Right lung (tissue), 5 donors: ENCODE measurements around the gene TCF25. TPM values are rescaled to one million over a fixed set of nuclear protein-coding genes. Genes with fewer than 3 reads are reported as not detected.
A peak's percentile ranks its signal among the peaks of the same experiment; 100 is the strongest.

Experiments
- DNase-seq, 2 donors: peaks; one replicate each; pipeline ENCODE4 v3.0.0-alpha.2; 2013
- polyA plus RNA-seq, 5 donors: library from polyadenylated mRNA; unstranded; fragments of 120-200 nt; gene quantifications; one replicate each; pipeline versions ENCODE4 v1.2.1 to v1.2.3, GENCODE V29; 2013; ENCODE audit warnings: inconsistent platforms in 1 of 5, low replicate concordance in 1 of 5; ENCODE audit not compliant: insufficient read length in 5 of 5, insufficient read depth in 1 of 5

Gene TCF25
- polyA plus RNA-seq, 5 donors = 126 to 162 (median 151) TPM

DNA sequence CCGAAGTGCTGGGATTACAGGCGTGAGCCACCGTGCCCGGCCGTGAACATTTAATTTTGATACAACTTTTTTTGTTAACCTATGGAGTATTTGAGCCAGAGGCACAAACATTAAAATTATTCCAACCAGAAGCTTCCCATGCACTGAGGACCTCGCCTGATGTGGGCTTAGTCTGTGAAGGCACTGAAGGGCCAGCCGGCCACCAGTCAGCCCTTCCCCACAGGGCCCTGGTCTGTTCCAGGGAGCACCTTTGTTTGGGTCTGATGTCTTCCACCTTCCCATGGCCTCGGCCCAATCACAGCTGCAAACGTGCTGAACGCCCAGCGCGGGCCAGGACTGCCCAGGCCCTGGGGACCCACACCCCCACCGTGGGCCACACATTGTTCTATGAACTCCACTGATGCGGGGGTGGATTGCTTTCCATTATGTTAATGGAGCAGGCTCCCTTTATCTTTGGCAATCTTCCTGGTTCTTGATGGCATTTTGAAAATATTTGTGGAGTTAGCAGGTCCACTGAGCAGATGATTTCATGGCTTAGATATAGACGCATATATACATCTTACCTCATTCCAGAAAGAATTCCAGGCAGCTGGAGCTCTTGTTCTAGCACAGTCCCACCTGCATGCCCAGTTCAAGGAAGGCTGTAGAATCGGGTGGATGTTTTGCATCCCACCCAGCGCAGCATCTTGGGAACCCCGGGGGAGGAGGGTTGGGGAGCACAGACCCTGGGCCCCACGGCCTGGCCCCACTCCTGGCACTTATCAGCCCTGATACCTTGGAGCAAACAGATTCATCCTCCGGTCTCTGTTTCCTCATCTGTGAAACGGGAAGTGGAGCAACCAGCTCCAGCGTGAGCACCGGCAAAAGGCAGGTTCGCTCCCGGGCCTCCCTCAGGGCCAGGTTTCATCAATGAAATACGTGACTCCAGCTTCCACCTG, 30.7 kb upstream of the TCF25 start:
- DNase-seq = no peak

GRCh38 chr16:89843409-89844350, 29.7 kb upstream of the TCF25 start:
- no peak for DNase-seq

DNA sequence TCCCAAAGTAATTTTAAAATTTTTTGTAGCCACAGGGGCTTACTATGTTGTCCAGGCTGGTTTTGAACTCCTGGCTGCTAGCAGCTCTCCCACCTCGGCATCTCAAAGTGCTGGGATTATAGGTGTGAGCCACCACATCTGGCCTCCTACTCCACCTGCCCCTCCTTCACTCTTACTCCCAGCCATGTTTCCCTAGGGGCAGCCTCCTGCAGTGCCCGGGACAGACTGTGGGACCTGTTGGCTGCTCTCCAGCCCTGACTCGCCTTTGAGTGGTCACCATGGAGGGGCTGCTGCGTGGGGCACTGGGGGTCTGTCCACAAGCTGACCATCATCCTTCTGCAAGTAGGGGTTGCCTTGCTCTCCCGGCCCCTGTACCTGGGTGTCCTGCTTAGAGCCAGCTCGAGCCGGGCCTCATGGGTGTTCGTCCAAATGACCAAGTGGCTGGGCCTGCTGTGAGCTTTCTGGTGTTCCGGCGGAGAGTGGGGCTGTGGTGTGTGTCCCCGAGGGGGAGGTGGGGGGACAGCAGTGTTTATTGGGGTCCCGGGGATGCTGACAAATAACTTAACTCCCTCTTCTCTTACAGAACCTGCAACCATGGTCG, 28.6 kb upstream of the TCF25 start:
- DNase-seq = no peak

DNA sequence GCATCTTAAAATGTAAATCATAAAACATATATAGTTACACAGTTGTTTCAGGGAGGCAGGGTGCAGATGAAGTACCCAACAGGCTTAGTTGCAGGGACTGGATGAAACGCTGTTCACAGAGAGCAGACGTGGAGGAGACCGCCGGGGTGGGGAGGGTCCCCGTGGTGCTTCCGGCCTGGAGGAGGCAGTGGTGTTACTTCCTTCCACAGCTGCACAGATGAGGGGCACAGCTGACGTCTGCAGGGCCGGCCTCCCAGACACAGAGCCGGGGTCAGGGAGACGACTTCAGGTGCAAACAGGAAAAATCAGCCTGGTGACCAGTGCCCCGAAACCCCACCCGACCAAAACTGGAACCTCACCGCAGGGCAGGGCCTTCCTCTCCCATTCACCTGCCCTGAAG, 28.0 kb upstream of the TCF25 start:
- no peak for DNase-seq

DNA sequence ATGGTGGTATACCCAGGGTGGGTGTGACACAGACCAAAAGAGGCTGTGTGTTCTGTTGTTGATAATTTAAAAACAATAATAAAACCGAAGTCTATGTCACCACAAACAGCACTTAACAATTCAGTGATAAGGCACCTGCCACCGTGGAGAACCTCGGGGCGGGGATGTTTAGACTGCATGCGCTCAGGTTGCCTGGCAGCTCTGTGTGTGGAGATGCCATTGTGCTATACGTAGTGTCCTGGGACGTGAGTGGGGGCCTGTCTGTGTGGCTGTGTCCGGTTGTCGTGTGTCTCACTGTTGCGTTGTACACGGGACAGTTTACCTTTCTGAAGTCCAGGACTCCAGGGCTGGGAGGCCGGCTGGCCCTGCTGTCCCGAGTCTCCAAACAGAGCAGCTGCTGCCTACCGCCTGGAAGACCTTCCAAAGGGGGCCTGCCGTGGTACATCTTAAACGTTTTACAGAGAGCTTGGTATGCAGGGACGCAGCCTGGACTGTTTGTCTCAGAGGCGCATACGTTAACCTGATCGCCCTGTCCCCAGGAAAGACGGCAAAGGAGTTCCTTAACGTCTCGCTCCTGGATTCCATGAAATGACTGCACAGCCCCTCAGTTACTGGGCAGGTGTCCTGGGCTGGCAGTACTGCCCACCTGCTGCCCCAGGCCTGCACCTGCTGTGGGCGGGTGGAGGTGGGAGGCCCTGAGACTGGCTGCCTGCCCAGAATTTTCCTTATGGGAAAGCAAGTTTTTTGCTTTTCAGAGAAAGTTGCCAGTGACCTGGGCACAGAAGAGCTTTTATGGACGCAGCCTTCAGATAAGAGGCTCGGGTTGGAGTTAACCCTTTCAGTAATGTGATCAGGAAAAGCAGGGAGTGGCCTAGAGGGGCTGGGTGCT, 26.1 kb upstream of the TCF25 start:
- DNase-seq = peak in 1 of 2 donors; percentile 24

- no peak for DNase-seq
These were observed 25.5 kb upstream of the TCF25 start for GRCh38 chr16:89847940-89848297.

- DNase-seq = no peak
These were observed 24.4 kb upstream of the TCF25 start for GRCh38 chr16:89848974-89849373.

DNA sequence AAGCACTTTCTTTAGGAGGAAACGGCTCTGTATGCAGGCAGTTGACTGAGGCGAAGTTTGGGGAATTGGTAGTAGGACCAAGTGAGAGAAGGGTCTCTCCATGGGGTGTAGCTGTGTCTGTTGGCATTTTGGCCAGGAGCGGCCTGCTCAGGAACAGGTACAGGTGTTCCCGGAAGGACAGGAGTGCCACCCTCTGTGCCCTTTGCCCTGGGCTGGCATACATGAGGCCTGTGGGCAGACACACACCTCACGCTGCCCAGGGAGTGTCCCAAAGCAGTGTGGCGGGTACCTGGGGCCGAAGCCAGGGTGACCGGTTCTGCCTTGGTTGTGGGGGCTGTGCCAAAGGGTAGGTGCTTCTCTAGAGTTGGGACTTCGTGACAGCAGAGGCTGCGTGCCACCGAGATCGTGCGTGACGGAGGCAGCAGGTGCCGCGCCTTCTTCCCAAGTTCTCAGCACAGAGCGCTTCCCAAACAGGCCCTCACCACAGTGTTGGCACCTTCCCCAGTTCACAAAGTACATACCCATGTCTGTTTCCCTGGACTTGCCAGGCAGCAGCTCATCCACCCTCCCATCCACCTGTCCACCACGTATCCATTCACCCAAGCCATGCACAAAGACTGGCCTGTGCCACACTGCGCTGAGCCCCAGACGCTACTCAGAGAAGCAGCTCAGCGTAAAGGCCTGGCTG, 19.9 kb upstream of the TCF25 start:
- DNase-seq = no peak

- no peak for DNase-seq
These were observed 18.0 kb upstream of the TCF25 start for GRCh38 chr16:89855301-89855945.

DNA sequence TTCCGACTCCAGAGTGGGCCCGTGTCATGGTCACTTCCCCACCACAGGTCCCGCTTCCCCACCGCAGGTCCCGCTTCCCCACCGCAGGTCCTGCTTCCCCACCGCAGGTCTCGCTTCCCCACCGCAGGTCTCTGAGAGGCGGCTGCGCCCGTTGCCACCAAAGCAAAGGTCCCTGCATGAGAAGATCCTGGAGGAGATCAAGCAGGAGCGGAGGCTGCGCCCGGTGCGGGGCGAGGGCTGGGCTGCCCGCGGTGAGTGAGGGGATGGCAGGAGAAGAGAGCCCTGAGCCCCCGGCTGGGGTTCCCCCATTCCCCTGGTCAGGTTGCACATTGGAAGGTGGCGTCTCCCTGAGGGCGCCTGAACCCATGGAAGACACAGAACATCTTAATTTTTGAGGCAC, 17.4 kb upstream of the TCF25 start:
- DNase-seq = no peak

DNA sequence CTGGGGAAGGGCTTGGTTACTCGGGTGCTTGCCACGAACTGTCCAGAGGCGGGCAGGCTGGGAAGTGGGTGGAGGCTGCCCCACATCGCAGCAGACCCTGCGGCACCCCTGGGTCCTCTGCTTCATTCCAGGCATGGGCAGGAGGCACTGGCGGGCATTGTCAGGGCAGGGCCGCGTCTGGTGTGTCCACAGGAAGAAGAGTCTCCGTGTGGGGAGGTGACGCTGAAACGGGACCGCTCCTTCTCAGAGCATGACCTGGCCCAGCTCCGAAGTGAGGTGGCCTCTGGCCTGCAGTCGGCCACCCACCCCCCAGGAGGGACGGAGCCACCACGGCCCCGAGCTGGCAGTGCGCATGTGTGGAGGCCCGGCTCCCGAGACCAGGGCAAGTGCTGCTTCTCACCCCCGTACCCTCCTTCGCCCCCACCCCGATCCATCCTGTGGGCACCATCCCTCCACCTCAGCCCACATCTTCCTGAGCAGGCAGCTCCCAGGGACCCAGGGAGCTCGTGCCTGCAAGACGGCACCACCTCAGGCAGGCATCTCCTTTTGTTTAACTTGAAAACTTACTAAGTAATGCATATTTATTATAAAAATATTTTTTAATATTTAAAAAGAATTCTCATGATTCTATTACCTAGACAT, 14.3 kb upstream of the TCF25 start:
- no peak for DNase-seq

GRCh38 chr16:89859615-89860007, 13.8 kb upstream of the TCF25 start:
- no peak for DNase-seq

GRCh38 chr16:89860747-89861304, 12.6 kb upstream of the TCF25 start:
- DNase-seq = no peak

- DNase-seq = no peak
These were observed 11.7 kb upstream of the TCF25 start for GRCh38 chr16:89861648-89862047.

- no peak for DNase-seq
These were observed 10.7 kb upstream of the TCF25 start for GRCh38 chr16:89862732-89863131.

GRCh38 chr16:89863741-89864526, 9.5 kb upstream of the TCF25 start:
- DNase-seq = no peak

GRCh38 chr16:89864527-89864820, 8.9 kb upstream of the TCF25 start:
- no peak for DNase-seq

DNA sequence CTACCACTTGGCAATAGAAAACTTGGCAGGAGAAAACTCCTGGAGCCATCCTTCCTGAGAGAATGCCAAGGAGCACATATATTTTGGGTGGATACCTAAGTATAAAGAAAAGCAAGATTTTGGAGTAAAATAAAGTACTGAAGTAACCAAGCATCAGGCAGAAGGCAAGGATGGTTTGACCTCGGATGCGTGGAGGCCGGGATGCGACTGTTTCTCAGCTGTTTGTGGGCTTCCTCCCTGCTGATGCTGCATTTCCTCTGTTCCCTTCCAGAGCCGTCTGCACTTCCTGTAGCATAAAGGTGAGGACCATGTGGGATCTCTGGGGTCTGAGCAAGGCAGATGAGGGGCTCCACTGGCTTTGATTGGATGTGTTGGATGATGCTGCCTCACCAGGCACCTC, 5.5 kb upstream of the TCF25 start:
- no peak for DNase-seq

- no peak for DNase-seq
These were observed 3.5 kb upstream of the TCF25 start for GRCh38 chr16:89869911-89870310.
